Parietal lobe (tissue), 1 donor: ENCODE results near the gene DENND4C. TPM values are rescaled to one million over a fixed set of nuclear protein-coding genes. Genes with fewer than 3 reads are reported as not detected.

Experiments
- total RNA-seq: library from RNA; depleted of rRNA; stranded (reverse); fragments of >200 nt; gene quantifications from one replicate; pipeline ENCODE4 v1.2.3, GENCODE V29; 2014

The DENND4C gene
- total RNA-seq: 172 TPM

GRCh38 chr9:19230355-19231125, at the start of gene DENND4C:
Gene DENND4C, plus strand, starts transcription at chr9:19230693. Its CDS starts 45,482 bp downstream, at chr9:19276175.

GRCh38 chr9:19408693-19409400, 178.4 kb downstream of the DENND4C start, which contains the start of gene ACER2:
Gene ACER2, plus strand, starts transcription at chr9:19409009. Its CDS starts 76 bp downstream, at chr9:19409085.

Other genes starting within 250 kb of the DENND4C start
- gene SAXO1, start 197.5 kb upstream of the DENND4C start, total RNA-seq: under 0.01 TPM
- 53.2 TPM for gene RRAGA, start 181.3 kb upstream of the DENND4C start, total RNA-seq
- gene HAUS6, start 127.8 kb upstream of the DENND4C start, total RNA-seq: 32.6 TPM
- gene PLIN2, start 103.2 kb upstream of the DENND4C start, total RNA-seq: 20.0 TPM
- gene RPS6, start 149.5 kb downstream of the DENND4C start, total RNA-seq: 918 TPM
- gene ACER2, start 178.3 kb downstream of the DENND4C start, total RNA-seq: 9.1 TPM